ENCODE results near the gene WEE2. TPM values are rescaled to one million over a fixed set of nuclear protein-coding genes. Genes with fewer than 3 reads are reported as not detected.

Gene WEE2
- total RNA-seq, 3 donors from 2014 or later, result not detected

GRCh38 chr7:141701489-141702046 is 6.6 kb upstream of the WEE2 start:
- peak overlapping the region; percentile 86 to 92 for H3K27ac ChIP-seq
- no peaks in the 10 kb centered on the region for H3K27me3 ChIP-seq
- intact Hi-C loops (cut with DNase I; ENCODE audit: low total_unique reads), result no loop called here
- peaks cover 0 to 3% of the 10 kb centered on the region in 2 donors for H3K4me1 ChIP-seq
- peak overlapping the region; percentile 84 to 97 (median 91) for H3K4me3 ChIP-seq
- no peaks in the 10 kb centered on the region for H3K9me3 ChIP-seq
- no peak for DNase-seq (ENCODE audit: low spot score in 2 of 2)
- H3K36me3 ChIP-seq, result no peaks in the 10 kb centered on the region
- TF ChIP-seq CTCF (IDR thresholded peaks at IDR 0.05), result no peak
- no peak for TF ChIP-seq POLR2AphosphoS5 (IDR thresholded peaks at IDR 0.05)
- no peak for TF ChIP-seq POLR2A (IDR thresholded peaks at IDR 0.05)

DNA sequence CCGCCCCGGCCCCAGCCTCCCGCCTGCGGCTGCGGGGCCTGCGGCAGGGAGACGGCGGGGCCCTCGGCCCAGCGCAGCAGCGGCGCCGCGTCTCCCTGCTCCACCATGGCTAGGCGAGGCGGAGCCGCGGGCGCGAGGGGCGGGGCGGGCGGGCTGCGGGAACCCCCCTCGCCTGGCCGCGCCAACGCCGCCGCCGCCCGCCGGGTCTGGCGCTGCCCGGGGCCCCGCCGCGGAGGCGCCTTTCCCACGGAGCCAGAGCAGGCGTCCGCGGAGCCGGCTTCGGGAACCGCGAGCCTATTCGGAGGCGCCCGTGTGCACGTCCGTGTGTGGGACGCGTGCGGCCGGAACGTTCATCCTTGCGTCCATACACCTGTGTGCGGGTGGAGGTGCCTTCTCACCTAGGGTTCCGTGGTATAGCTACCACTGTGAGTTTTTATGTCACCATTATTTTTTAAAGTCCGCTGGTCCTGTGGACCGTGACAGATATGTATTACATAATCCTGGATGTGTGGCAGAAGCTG is 6.0 kb upstream of the WEE2 start, which contains the start of gene DENND11:
Gene DENND11 (minus strand): TSS at position 120 of the 521 bp plus-strand sequence. CDS start 13 bp downstream, at position 107.
- TF ChIP-seq POLR2A (IDR thresholded peaks at IDR 0.05) (no peak), POLR2AphosphoS5 (IDR thresholded peaks at IDR 0.05) (no peak), CTCF (IDR thresholded peaks at IDR 0.05) (no peak)
- Histone ChIP-seq H3K9me3 (no peaks in the 10 kb centered on the region), H3K4me3 (peak within 1 kb of the TSS; percentile 84 to 97 (median 91)), H3K27me3 (no peaks in the 10 kb centered on the region), H3K27ac (peak within 1 kb of the TSS; percentile 86 to 92), H3K4me1 (peaks cover 0 to 3% of the 10 kb centered on the region in 2 donors), H3K36me3 (no peaks in the 10 kb centered on the region)
- DNase-seq (ENCODE audit: low spot score in 2 of 2), result no peak
- intact Hi-C loops (cut with DNase I; ENCODE audit: low total_unique reads), result no loop called here

DNA sequence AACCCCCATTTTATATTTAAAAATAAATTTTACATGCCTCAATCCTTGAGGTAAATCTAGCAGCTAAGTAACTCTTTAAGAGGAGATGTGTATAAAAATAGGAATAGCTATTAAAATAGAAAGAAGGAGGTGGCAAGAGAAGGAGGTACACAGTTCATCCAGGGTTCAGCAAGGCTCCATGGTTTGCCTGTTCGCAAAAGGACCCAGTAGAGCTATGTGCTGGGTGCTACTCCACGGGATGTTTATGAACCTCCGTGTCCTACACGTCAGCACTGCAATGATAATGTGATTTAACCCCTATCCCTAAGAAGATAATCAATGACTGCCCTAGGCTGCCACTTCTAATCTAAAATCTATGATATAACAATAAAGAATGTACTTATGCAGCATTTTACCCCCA is 5.3 kb upstream of the WEE2 start:
- Histone ChIP-seq H3K4me1 (peaks cover 0 to 3% of the 10 kb centered on the region in 2 donors), H3K27ac (peak overlapping the region in 1 of 2 donors; percentile 75), H3K4me3 (peak overlapping the region in 1 of 3 donors; percentile 97), H3K36me3 (no peaks in the 10 kb centered on the region), H3K27me3 (no peaks in the 10 kb centered on the region), H3K9me3 (no peaks in the 10 kb centered on the region)
- intact Hi-C loops (cut with DNase I; ENCODE audit: low total_unique reads), result no loop called here
- TF ChIP-seq CTCF (IDR thresholded peaks at IDR 0.05) (no peak), POLR2A (IDR thresholded peaks at IDR 0.05) (no peak), POLR2AphosphoS5 (IDR thresholded peaks at IDR 0.05) (no peak)
- DNase-seq (ENCODE audit: low spot score in 2 of 2), result no peak

DNA sequence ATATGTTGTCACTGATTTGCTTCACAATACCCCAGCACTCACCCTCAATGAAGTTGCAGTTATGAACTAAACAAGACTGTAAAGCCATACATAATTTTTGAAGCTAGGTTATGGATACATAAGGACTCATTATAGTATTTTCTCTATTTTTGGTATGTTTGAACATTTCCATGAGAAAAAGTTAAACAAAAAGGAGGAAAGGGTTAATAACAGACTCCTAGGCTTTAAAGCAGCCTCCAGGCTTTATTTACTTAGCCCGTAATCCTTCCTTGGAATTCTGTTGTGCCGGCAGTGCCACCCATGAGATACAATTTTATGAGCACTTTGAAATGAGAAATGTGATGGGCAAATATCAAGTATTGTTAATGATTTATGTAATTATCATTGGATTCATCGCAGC is 4.0 kb upstream of the WEE2 start:
- H3K36me3 ChIP-seq, result no peaks in the 10 kb centered on the region
- intact Hi-C loops (cut with DNase I; ENCODE audit: low total_unique reads), result no loop called here
- H3K4me1 ChIP-seq, result peaks cover 0 to 3% of the 10 kb centered on the region in 2 donors
- no peak overlapping the region for H3K4me3 ChIP-seq
- no peak for DNase-seq (ENCODE audit: low spot score in 2 of 2)
- TF ChIP-seq POLR2AphosphoS5 (IDR thresholded peaks at IDR 0.05), result no peak
- TF ChIP-seq CTCF (IDR thresholded peaks at IDR 0.05), result no peak
- TF ChIP-seq POLR2A (IDR thresholded peaks at IDR 0.05), result no peak
- no peaks in the 10 kb centered on the region for H3K27me3 ChIP-seq
- H3K9me3 ChIP-seq, result no peaks in the 10 kb centered on the region
- no peak overlapping the region for H3K27ac ChIP-seq

GRCh38 chr7:141704741-141705140 is 3.4 kb upstream of the WEE2 start:
- no peak for TF ChIP-seq POLR2AphosphoS5 (IDR thresholded peaks at IDR 0.05)
- TF ChIP-seq POLR2A (IDR thresholded peaks at IDR 0.05), result no peak
- TF ChIP-seq CTCF (IDR thresholded peaks at IDR 0.05), result no peak
- intact Hi-C loops (cut with DNase I; ENCODE audit: low total_unique reads), result no loop called here
- no peak overlapping the region for H3K4me3 ChIP-seq

More at GRCh38 chr7:141704741-141705140, 3.4 kb upstream of the WEE2 start:
- H3K27ac ChIP-seq, result no peak overlapping the region
- no peaks in the 10 kb centered on the region for H3K9me3 ChIP-seq
- no peaks in the 10 kb centered on the region for H3K27me3 ChIP-seq
- no peak for DNase-seq (ENCODE audit: low spot score in 2 of 2)
- peaks cover 0 to 3% of the 10 kb centered on the region in 2 donors for H3K4me1 ChIP-seq
- H3K36me3 ChIP-seq, result no peaks in the 10 kb centered on the region

Measured in breast epithelium (tissue), 4 donors.